Measurements from ENCODE around the gene FASN. TPM values are rescaled to one million over a fixed set of nuclear protein-coding genes. Genes with fewer than 3 reads are reported as not detected.

Gene FASN
- total and polyA plus RNA-seq, 2 of the 13 experiments (the other 11 are each of a cell fraction or from before 2014, with no cell fraction given), result 51.7 to 101 TPM

DNA sequence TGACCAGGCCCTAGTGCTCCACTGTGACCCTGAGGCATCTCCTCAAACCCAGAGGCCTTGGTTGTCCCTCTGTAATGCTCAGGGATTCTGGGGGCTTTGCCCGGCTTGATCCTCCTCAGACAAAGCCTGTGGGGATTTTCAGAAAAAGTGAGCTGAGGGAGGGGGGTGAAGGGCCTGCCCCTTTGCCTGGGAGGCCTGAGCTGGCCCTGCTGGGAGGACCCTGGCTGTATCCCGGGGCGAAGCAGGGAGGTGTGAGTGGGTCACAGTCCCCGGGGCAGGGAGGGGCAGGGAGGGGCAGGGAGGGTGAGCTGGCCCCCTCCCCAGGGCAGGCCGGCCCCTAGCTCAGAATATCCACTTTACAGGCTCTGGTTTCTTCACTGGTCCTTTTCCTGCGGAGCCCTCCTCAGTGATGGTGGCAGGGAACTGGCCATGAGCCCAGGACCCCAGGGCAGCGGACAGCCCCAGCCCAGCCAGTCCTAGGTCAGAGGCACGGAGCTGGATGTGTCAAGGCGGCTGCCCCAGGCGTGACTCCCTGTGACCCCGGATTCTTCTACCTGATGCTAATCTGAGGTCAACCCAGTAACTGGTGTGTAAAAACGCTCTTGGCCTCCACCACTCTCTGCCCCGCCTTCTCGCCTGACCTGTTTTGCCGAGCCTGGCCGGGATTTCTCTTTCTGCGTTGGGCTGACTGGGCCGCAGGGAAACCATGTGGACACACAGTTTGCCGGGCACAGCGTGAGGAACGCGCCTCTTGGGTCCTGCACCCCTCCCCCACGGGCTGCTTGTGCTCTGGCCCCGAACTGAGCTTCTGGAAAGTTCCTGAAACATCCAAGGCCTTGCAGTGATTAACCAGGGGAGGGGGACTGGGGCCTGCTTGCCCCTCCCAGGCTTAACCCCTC is 5.8 kb upstream of the FASN start (continued):
- TF ChIP-seq, protein P1, sequence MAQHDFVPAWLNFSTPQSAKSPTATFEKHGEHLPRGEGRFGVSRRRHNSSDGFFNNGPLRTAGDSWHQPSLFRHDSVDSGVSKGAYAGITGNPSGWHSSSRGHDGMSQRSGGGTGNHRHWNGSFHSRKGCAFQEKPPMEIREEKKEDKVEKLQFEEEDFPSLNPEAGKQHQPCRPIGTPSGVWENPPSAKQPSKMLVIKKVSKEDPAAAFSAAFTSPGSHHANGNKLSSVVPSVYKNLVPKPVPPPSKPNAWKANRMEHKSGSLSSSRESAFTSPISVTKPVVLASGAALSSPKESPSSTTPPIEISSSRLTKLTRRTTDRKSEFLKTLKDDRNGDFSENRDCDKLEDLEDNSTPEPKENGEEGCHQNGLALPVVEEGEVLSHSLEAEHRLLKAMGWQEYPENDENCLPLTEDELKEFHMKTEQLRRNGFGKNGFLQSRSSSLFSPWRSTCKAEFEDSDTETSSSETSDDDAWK (CRISPR knock-in tag; IDR thresholded peaks at IDR 0.05), result no peak
- TF ChIP-seq, protein P2, sequence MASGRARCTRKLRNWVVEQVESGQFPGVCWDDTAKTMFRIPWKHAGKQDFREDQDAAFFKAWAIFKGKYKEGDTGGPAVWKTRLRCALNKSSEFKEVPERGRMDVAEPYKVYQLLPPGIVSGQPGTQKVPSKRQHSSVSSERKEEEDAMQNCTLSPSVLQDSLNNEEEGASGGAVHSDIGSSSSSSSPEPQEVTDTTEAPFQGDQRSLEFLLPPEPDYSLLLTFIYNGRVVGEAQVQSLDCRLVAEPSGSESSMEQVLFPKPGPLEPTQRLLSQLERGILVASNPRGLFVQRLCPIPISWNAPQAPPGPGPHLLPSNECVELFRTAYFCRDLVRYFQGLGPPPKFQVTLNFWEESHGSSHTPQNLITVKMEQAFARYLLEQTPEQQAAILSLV (CRISPR knock-in tag; IDR thresholded peaks at IDR 0.05; ENCODE audit: borderline replicate concordance), result 0 out of 2 replicates have a peak, but pooled peaks have one; percentile 77
- TF ChIP-seq ATAD3A (CRISPR knock-in tag; IDR thresholded peaks at IDR 0.05) (peak; percentile 56; the same call in 1 of the 2 replicates), ZNF317 (CRISPR knock-in tag; IDR thresholded peaks at IDR 0.05) (peak; percentile 55; the same call in 1 of the 2 replicates), ZNF674 (CRISPR knock-in tag; IDR thresholded peaks at IDR 0.05; ENCODE audit: low read depth) (no peak), NKX3-1 (CRISPR knock-in tag; IDR thresholded peaks at IDR 0.05) (peak; percentile 68; the same call in 1 of the 2 replicates), SP5 (CRISPR knock-in tag; IDR thresholded peaks at IDR 0.05; ENCODE audit: borderline replicate concordance, low read depth) (peak; percentile 96), JARID2 (CRISPR knock-in tag; IDR thresholded peaks at IDR 0.05; ENCODE audit: insufficient replicate concordance) (peak; percentile 21), TRIM24 (CRISPR knock-in tag; IDR thresholded peaks at IDR 0.05) (no peak), ZNF607 (CRISPR knock-in tag; IDR thresholded peaks at IDR 0.05; ENCODE audit: borderline replicate concordance) (peak; percentile 76; the same call in 1 of the 2 replicates), HOXA5 (CRISPR knock-in tag; IDR thresholded peaks at IDR 0.05) (no peak), ZZZ3 (CRISPR knock-in tag; IDR thresholded peaks at IDR 0.05; ENCODE audit: borderline replicate concordance) (peak; percentile 22; the same call in 1 of the 2 replicates), KLF12 (CRISPR knock-in tag; IDR thresholded peaks at IDR 0.05; ENCODE audit: borderline replicate concordance) (0 out of 2 replicates have a peak, but pooled peaks have one; percentile 47), HDAC2 (CRISPR knock-in tag; IDR thresholded peaks at IDR 0.05) (peak; percentile 80), SP140L (CRISPR knock-in tag; IDR thresholded peaks at IDR 0.05; ENCODE audit: borderline replicate concordance) (peak; percentile 36; the same call in 1 of the 2 replicates), CC2D1A (CRISPR knock-in tag; IDR thresholded peaks at IDR 0.05) (0 out of 2 replicates have a peak, but pooled peaks have one; percentile 78), RARA (CRISPR knock-in tag; IDR thresholded peaks at IDR 0.05) (peak; percentile 98)
- TF ChIP-seq, protein P3, sequence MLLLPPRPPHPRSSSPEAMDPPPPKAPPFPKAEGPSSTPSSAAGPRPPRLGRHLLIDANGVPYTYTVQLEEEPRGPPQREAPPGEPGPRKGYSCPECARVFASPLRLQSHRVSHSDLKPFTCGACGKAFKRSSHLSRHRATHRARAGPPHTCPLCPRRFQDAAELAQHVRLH (CRISPR knock-in tag; IDR thresholded peaks at IDR 0.05; ENCODE audit: borderline replicate concordance, low read depth), result peak; percentile 93; the same call in 1 of the 2 replicates
- TF ChIP-seq, protein P4, sequence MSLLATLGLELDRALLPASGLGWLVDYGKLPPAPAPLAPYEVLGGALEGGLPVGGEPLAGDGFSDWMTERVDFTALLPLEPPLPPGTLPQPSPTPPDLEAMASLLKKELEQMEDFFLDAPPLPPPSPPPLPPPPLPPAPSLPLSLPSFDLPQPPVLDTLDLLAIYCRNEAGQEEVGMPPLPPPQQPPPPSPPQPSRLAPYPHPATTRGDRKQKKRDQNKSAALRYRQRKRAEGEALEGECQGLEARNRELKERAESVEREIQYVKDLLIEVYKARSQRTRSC (CRISPR knock-in tag; IDR thresholded peaks at IDR 0.05; ENCODE audit: low read depth), result no peak
- TF ChIP-seq, protein P5, sequence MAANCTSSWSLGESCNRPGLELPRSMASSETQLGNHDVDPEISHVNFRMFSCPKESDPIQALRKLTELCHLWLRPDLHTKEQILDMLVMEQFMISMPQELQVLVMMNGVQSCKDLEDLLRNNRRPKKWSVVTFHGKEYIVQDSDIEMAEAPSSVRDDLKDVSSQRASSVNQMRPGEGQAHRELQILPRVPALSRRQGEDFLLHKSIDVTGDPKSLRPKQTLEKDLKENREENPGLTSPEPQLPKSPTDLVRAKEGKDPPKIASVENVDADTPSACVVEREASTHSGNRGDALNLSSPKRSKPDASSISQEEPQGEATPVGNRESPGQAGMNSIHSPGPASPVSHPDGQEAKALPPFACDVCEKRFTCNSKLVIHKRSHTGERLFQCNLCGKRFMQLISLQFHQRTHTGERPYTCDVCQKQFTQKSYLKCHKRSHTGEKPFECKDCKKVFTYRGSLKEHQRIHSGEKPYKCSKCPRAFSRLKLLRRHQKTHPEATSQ (CRISPR knock-in tag; IDR thresholded peaks at IDR 0.05; ENCODE audit: borderline replicate concordance), result peak; percentile 64; the same call in 1 of the 2 replicates
- TF ChIP-seq, protein P6, sequence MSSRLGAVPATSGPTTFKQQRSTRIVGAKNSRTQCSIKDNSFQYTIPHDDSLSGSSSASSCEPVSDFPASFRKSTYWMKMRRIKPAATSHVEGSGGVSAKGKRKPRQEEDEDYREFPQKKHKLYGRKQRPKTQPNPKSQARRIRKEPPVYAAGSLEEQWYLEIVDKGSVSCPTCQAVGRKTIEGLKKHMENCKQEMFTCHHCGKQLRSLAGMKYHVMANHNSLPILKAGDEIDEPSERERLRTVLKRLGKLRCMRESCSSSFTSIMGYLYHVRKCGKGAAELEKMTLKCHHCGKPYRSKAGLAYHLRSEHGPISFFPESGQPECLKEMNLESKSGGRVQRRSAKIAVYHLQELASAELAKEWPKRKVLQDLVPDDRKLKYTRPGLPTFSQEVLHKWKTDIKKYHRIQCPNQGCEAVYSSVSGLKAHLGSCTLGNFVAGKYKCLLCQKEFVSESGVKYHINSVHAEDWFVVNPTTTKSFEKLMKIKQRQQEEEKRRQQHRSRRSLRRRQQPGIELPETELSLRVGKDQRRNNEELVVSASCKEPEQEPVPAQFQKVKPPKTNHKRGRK (CRISPR knock-in tag; IDR thresholded peaks at IDR 0.05), result no peak

All from HepG2 (cell line).